HUES64 (cell line): ENCODE results near the gene ZNF212.
"Not testable (repeated sequence)": the region's sequence is repeated elsewhere in the genome, so short reads cannot be mapped to it uniquely, and the experiment has no call there.

Source experiments
- H3K27ac ChIP-seq: 2 replicates; pipeline ENCODE4 v1.7.0; 2013; ENCODE audit warnings: low read depth, low read length, inconsistent platforms
- H3K27me3 ChIP-seq: 2 replicates; pipeline ENCODE4 v1.6.1; 2013; ENCODE audit warnings: mild to moderate bottlenecking, low read length; ENCODE audit not compliant: insufficient read depth
- H3K36me3 ChIP-seq: 2 replicates; pipeline ENCODE4 v1.6.1; 2013; ENCODE audit warnings: mild to moderate bottlenecking, low read length; ENCODE audit not compliant: insufficient read depth
- H3K4me1 ChIP-seq: 2 replicates; pipeline ENCODE4 v1.6.1; 2013; ENCODE audit warnings: mild to moderate bottlenecking, low read length, moderate library complexity; ENCODE audit not compliant: insufficient read depth
- H3K4me3 ChIP-seq: 2 replicates; pipeline ENCODE4 v1.5.1; 2013; ENCODE audit warnings: mild to moderate bottlenecking, low read length, moderate library complexity
- H3K9ac ChIP-seq: 2 replicates; pipeline ENCODE4 v1.6.1; 2013; ENCODE audit warnings: mild to moderate bottlenecking, low read depth, low read length
- H3K9me3 ChIP-seq: 2 replicates; pipeline ENCODE4 v1.6.1; 2013; ENCODE audit warnings: low read depth, low read length; ENCODE audit not compliant: insufficient read depth
- WGBS: fragments of 150-250, 120-280 bp; methylation state at CpG from one replicate; pipeline ENCODE4 v1.1.7; 2013; ENCODE audit warnings: missing lambda C conversion rate; 5-methylcytosine and 5-hydroxymethylcytosine counted together

ZNF212 gene

GRCh38 chr7:149238051-149238450 is 1.4 kb upstream of the ZNF212 start:
- WGBS: 89% methylated on average over 3 of the region's 3 CpGs
- Histone ChIP-seq H3K9ac (no peak overlapping the region), H3K27ac (no peak overlapping the region)

GRCh38 chr7:149240637-149241036 is 1.2 kb downstream of the ZNF212 start:
- H3K36me3 ChIP-seq: peaks cover 6% of the 10 kb centered on the region; the same call in 1 of the 2 replicates
- H3K27me3 ChIP-seq: peaks cover 8% of the 10 kb centered on the region; the same call in 1 of the 2 replicates
- no peak overlapping the region for H3K27ac ChIP-seq
- no peaks in the 10 kb centered on the region; the same call in 1 of the 2 replicates for H3K4me1 ChIP-seq
- WGBS: 86% methylated on average over 5 of the region's 5 CpGs
- peak overlapping the region; percentile 97 for H3K4me3 ChIP-seq
- peak overlapping the region; percentile 90; the same call in 1 of the 2 replicates for H3K9ac ChIP-seq
- 0 out of 2 replicates have a peak, but pooled peaks cover 2% of the 10 kb centered on the region for H3K9me3 ChIP-seq

More at GRCh38 chr7:149238051-149238450, 1.4 kb upstream of the ZNF212 start:
- Histone ChIP-seq H3K4me3 (no peak overlapping the region), H3K4me1 (no peaks in the 10 kb centered on the region; the same call in 1 of the 2 replicates), H3K36me3 (peaks cover 6% of the 10 kb centered on the region; the same call in 1 of the 2 replicates), H3K27me3 (peaks cover 8% of the 10 kb centered on the region; the same call in 1 of the 2 replicates), H3K9me3 (0 out of 2 replicates have a peak, but pooled peaks cover 2% of the 10 kb centered on the region)

- no peak overlapping the region for H3K4me3 ChIP-seq
- no peak overlapping the region for H3K27ac ChIP-seq
- peaks cover 8% of the 10 kb centered on the region; the same call in 1 of the 2 replicates for H3K27me3 ChIP-seq
- no peaks in the 10 kb centered on the region; the same call in 1 of the 2 replicates for H3K4me1 ChIP-seq
- no peak overlapping the region for H3K9ac ChIP-seq
- H3K9me3 ChIP-seq: 0 out of 2 replicates have a peak, but pooled peaks cover 2% of the 10 kb centered on the region
- 87% methylated on average over 5 of the region's 5 CpGs for WGBS
- peaks cover 6% of the 10 kb centered on the region; the same call in 1 of the 2 replicates for H3K36me3 ChIP-seq
Measured at GRCh38 chr7:149241696-149242095, 2.2 kb downstream of the ZNF212 start.

- WGBS: 94% methylated on average over 5 of the region's 5 CpGs
- no peak overlapping the region for H3K4me3 ChIP-seq
- no peaks in the 10 kb centered on the region for H3K27me3 ChIP-seq
- no peaks in the 10 kb centered on the region for H3K4me1 ChIP-seq
- H3K9ac ChIP-seq: no peak overlapping the region
- 0 out of 2 replicates have a peak, but pooled peaks cover 2% of the 10 kb centered on the region for H3K9me3 ChIP-seq
- H3K36me3 ChIP-seq: peaks cover 9% of the 10 kb centered on the region
- H3K27ac ChIP-seq: no peak overlapping the region
Measured at GRCh38 chr7:149245244-149245643, 5.8 kb downstream of the ZNF212 start.

GRCh38 chr7:149245744-149246143 is 6.3 kb downstream of the ZNF212 start:
- 0 out of 2 replicates have a peak, but pooled peaks cover 2% of the 10 kb centered on the region for H3K9me3 ChIP-seq
- no peak overlapping the region for H3K27ac ChIP-seq
- H3K4me3 ChIP-seq: no peak overlapping the region
- H3K9ac ChIP-seq: no peak overlapping the region
- H3K36me3 ChIP-seq: peaks cover 13% of the 10 kb centered on the region
- no peaks in the 10 kb centered on the region for H3K4me1 ChIP-seq
- no peaks in the 10 kb centered on the region for H3K27me3 ChIP-seq
- WGBS: 94% methylated on average over 4 of the region's 5 CpGs

GRCh38 chr7:149248777-149249176 is 9.3 kb downstream of the ZNF212 start:
- no peaks in the 10 kb centered on the region for H3K4me1 ChIP-seq
- H3K4me3 ChIP-seq: no peak overlapping the region
- H3K9ac ChIP-seq: no peak overlapping the region
- no peaks in the 10 kb centered on the region for H3K27me3 ChIP-seq
- H3K27ac ChIP-seq: no peak overlapping the region
- 92% methylated on average over 3 of the region's 3 CpGs for WGBS
- no peaks in the 10 kb centered on the region for H3K9me3 ChIP-seq
- peaks cover 35% of the 10 kb centered on the region for H3K36me3 ChIP-seq

GRCh38 chr7:149250151-149250550 is 10.7 kb downstream of the ZNF212 start:
- 96% methylated on average over 18 of the region's 18 CpGs for WGBS
- not testable (repeated sequence) for H3K9ac ChIP-seq
- peaks cover 49% of the 10 kb centered on the region for H3K36me3 ChIP-seq

GRCh38 chr7:149251518-149251917 is 12.1 kb downstream of the ZNF212 start:
- not testable (repeated sequence) for H3K4me3 ChIP-seq, H3K27me3 ChIP-seq, H3K4me1 ChIP-seq, H3K9me3 ChIP-seq, H3K27ac ChIP-seq, H3K9ac ChIP-seq
- WGBS: 97% methylated on average over 10 of the region's 10 CpGs
- H3K36me3 ChIP-seq: peaks cover 57% of the 10 kb centered on the region

More at GRCh38 chr7:149250151-149250550, 10.7 kb downstream of the ZNF212 start:
- not testable (repeated sequence) for H3K27me3 ChIP-seq, H3K4me1 ChIP-seq, H3K4me3 ChIP-seq, H3K9me3 ChIP-seq, H3K27ac ChIP-seq

- H3K27ac ChIP-seq: no peak overlapping the region
- H3K9ac ChIP-seq: no peak overlapping the region
- WGBS: 91% methylated on average over 2 of the region's 2 CpGs
- no peak overlapping the region for H3K4me3 ChIP-seq
- H3K4me1 ChIP-seq: no peaks in the 10 kb centered on the region
- H3K9me3 ChIP-seq: no peaks in the 10 kb centered on the region
- H3K27me3 ChIP-seq: no peaks in the 10 kb centered on the region
- H3K36me3 ChIP-seq: peaks cover 57% of the 10 kb centered on the region
Measured at GRCh38 chr7:149252378-149252777, 12.9 kb downstream of the ZNF212 start.

GRCh38 chr7:149253665-149254064 is 14.2 kb downstream of the ZNF212 start:
- no peak overlapping the region for H3K27ac ChIP-seq
- WGBS: 95% methylated on average over 7 of the region's 7 CpGs
- no peak overlapping the region for H3K9ac ChIP-seq
- no peaks in the 10 kb centered on the region for H3K4me1 ChIP-seq
- no peak overlapping the region for H3K4me3 ChIP-seq
- H3K36me3 ChIP-seq: peaks cover 57% of the 10 kb centered on the region
- no peaks in the 10 kb centered on the region for H3K27me3 ChIP-seq
- no peaks in the 10 kb centered on the region for H3K9me3 ChIP-seq

- H3K27ac ChIP-seq: no peak overlapping the region
- H3K9me3 ChIP-seq: no peaks in the 10 kb centered on the region
- peaks cover 57% of the 10 kb centered on the region for H3K36me3 ChIP-seq
- H3K4me1 ChIP-seq: no peaks in the 10 kb centered on the region
- no peaks in the 10 kb centered on the region for H3K27me3 ChIP-seq
- 97% methylated on average over 16 of the region's 16 CpGs for WGBS
- no peak overlapping the region for H3K4me3 ChIP-seq
- H3K9ac ChIP-seq: no peak overlapping the region
Measured at GRCh38 chr7:149254181-149254858, 14.9 kb downstream of the ZNF212 start.
